Smooth muscle cell (in vitro differentiated cells): ENCODE data around the gene NUTF2. TPM values are rescaled to one million over a fixed set of nuclear protein-coding genes. Genes with fewer than 3 reads are reported as not detected.

ENCODE experiments used
- DNase-seq: peaks from one replicate; lab custom pipeline; 2025; ENCODE audit not compliant: unreplicated experiment; lab: John Stamatoyannopoulos, UW
- H2AFZ ChIP-seq: fragments of 200-600 bp; sonication (generic); 2 replicates; pipeline ENCODE4 v1.6.0; 2016; ENCODE audit warnings: antibody characterized with exemption, low read depth, mild to moderate bottlenecking
- H3F3A ChIP-seq: fragments of 200-600 bp; sonication (generic); 2 replicates; pipeline ENCODE4 v1.6.0; 2017; ENCODE audit warnings: antibody characterized with exemption, low read depth
- H3K27ac ChIP-seq: fragments of 200-600 bp; sonication (generic); 2 replicates; pipeline ENCODE4 v1.5.1; 2016; ENCODE audit warnings: low read depth, mild to moderate bottlenecking
- H3K27me3 ChIP-seq: fragments of 200-600 bp; sonication (generic); 2 replicates; pipeline ENCODE4 v1.6.1; 2016; ENCODE audit warnings: low read depth, mild to moderate bottlenecking
- H3K36me3 ChIP-seq: fragments of 200-600 bp; sonication (generic); 2 replicates; pipeline ENCODE4 v1.5.1; 2016; ENCODE audit warnings: low read depth
- H3K4me1 ChIP-seq: fragments of 200-600 bp; sonication (generic); 2 replicates; pipeline ENCODE4 v1.5.1; 2016; ENCODE audit warnings: low read depth
- H3K4me2 ChIP-seq: fragments of 200-600 bp; sonication (generic); 2 replicates; pipeline ENCODE4 v1.6.0; 2016; ENCODE audit warnings: mild to moderate bottlenecking
- H3K4me3 ChIP-seq: fragments of 200-600 bp; sonication (generic); 2 replicates; pipeline ENCODE4 v1.5.1; 2016; ENCODE audit warnings: mild to moderate bottlenecking
- H3K79me2 ChIP-seq: fragments of 200-600 bp; sonication (generic); 2 replicates; pipeline ENCODE4 v1.6.0; 2016; ENCODE audit warnings: low read depth, mild to moderate bottlenecking
- H3K9ac ChIP-seq: fragments of 200-600 bp; sonication (generic); 2 replicates; pipeline ENCODE4 v1.6.0; 2016; ENCODE audit warnings: low read depth
- H3K9me3 ChIP-seq: fragments of 200-600 bp; sonication (generic); replicated peaks from 2 replicates; pipeline ENCODE4 v1.5.1; 2016; ENCODE audit warnings: low read depth
- H4K20me1 ChIP-seq: fragments of 200-600 bp; sonication (generic); 2 replicates; pipeline ENCODE4 v1.6.0; 2016; ENCODE audit warnings: low read depth
- CTCF ChIP-seq: fragments of 200-600 bp; sonication (generic); IDR thresholded peaks from 2 replicates; pipeline ENCODE4 v1.5.1; 2017; ENCODE audit warnings: borderline replicate concordance, mild to moderate bottlenecking, antibody characterized with exemption; ENCODE audit not compliant: insufficient read depth, poor library complexity, severe bottlenecking
- WGBS: methylation state at CpG from one replicate; pipeline ENCODE4 v1.1.7; 2016; ENCODE audit warnings: low lambda C conversion rate; 5-methylcytosine and 5-hydroxymethylcytosine counted together
- polyA plus RNA-seq: library from polyadenylated mRNA; unstranded; fragments of >200 nt; fragmentation: Nextera tagmentation; extraction: Ambion mirVana; gene quantifications from 2 replicates; pipeline ENCODE4 v1.2.1, GENCODE V29; 2016
- total RNA-seq: library from RNA; depleted of rRNA; stranded (reverse); fragments of >200 nt; gene quantifications from 2 replicates; pipeline ENCODE4 v1.2.3, GENCODE V29; 2014

NUTF2 gene
- total and polyA plus RNA-seq, 2 experiments from 2014 or later = 115 to 202 TPM

- WGBS = 81% methylated on average over 5 of the region's 5 CpGs
- peak overlapping the region; percentile 95 for H2AFZ ChIP-seq
- peaks cover 38% of the 10 kb centered on the region for H3K79me2 ChIP-seq
- no peak for DNase-seq
- H3K4me2 ChIP-seq = peak overlapping the region; percentile 88
- H4K20me1 ChIP-seq = peaks cover 14% of the 10 kb centered on the region
- H3K4me1 ChIP-seq = peaks cover 12% of the 10 kb centered on the region
- peak overlapping the region; percentile 41 for H3K9ac ChIP-seq
- peak overlapping the region; percentile 96 for H3K4me3 ChIP-seq
- H3K9me3 ChIP-seq = no peaks in the 10 kb centered on the region
- TF ChIP-seq CTCF = no peak
- no peaks in the 10 kb centered on the region for H3K36me3 ChIP-seq
- H3K27me3 ChIP-seq = no peaks in the 10 kb centered on the region
- H3F3A ChIP-seq = no peaks in the 10 kb centered on the region
- peak overlapping the region; percentile 60 for H3K27ac ChIP-seq
Measured at GRCh38 chr16:67892375-67892774, 45.6 kb downstream of the NUTF2 start.

- Histone ChIP-seq H3K36me3 (no peaks in the 10 kb centered on the region), H3K27me3 (no peaks in the 10 kb centered on the region), H3K4me2 (peak within 1 kb of the TSS; percentile 91), H3F3A (no peaks in the 10 kb centered on the region), H3K4me3 (peak within 1 kb of the TSS; percentile 96), H3K9me3 (no peaks in the 10 kb centered on the region), H3K27ac (peak within 1 kb of the TSS; percentile 89), H3K79me2 (peaks cover 45% of the 10 kb centered on the region), H2AFZ (peak within 1 kb of the TSS; percentile 95), H3K9ac (peak within 1 kb of the TSS; percentile 99), H3K4me1 (peaks cover 12% of the 10 kb centered on the region), H4K20me1 (peaks cover 21% of the 10 kb centered on the region)
- DNase-seq = peak; percentile 86
- 1% methylated on average over 54 of the region's 90 CpGs for WGBS
- no peak for TF ChIP-seq CTCF
Measured at GRCh38 chr16:67892899-67893742, 46.4 kb downstream of the NUTF2 start, which contains the start of gene PSKH1. TSS of gene PSKH1 (plus strand) at chr16:67893254. CDS start at chr16:67908750, 15,496 bp downstream.

GRCh38 chr16:67893743-67894399 is 47.1 kb downstream of the NUTF2 start:
- H3K4me3 ChIP-seq = peak overlapping the region; percentile 96
- WGBS = 35% methylated on average over 14 of the region's 14 CpGs
- H3K4me2 ChIP-seq = peak overlapping the region; percentile 91
- H3K27ac ChIP-seq = peak overlapping the region; percentile 89
- H3K4me1 ChIP-seq = peaks cover 12% of the 10 kb centered on the region
- H3K27me3 ChIP-seq = no peaks in the 10 kb centered on the region
- H3K36me3 ChIP-seq = no peaks in the 10 kb centered on the region
- H3K79me2 ChIP-seq = peaks cover 53% of the 10 kb centered on the region
- no peaks in the 10 kb centered on the region for H3F3A ChIP-seq
- peak overlapping the region; percentile 99 for H3K9ac ChIP-seq
- no peak overlapping the region for H2AFZ ChIP-seq
- no peak for DNase-seq
- TF ChIP-seq CTCF = no peak
- H4K20me1 ChIP-seq = peaks cover 29% of the 10 kb centered on the region
- H3K9me3 ChIP-seq = no peaks in the 10 kb centered on the region
